ENCODE data around the gene TFB1M. TPM values are rescaled to one million over a fixed set of nuclear protein-coding genes. Genes with fewer than 3 reads are reported as not detected.
"Not testable (repeated sequence)": the region's sequence is repeated elsewhere in the genome, so short reads cannot be mapped to it uniquely, and the experiment has no call there.

TFB1M gene
- total and polyA plus RNA-seq, 2 donors (not counting 3 experiments of a cell fraction or from before 2014, with no cell fraction given), result 12.9 to 35.5 TPM

DNA sequence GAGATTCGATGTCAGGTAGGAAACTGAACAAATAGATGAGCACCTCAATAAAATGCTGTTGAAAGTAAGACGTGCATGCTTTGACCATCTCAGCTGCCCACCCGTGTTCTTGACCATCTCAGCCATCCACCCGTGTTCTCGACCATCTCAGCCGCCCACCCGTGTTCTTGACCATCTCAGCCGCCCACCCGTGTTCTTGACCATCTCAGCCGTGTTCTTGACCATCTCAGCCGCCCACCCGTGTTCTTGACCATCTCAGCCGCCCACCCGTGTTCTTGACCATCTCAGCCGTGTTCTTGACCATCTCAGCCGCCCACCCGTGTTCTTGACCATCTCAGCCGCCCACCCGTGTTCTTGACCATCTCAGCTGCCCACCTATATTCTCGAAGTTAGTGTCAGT, 95.6 kb downstream of the TFB1M start:
- H3K27me3 ChIP-seq (ENCODE audit: control insufficient read depth in 2 of 2, insufficient read depth in 2 of 2, low read length in 2 of 2); CTCF ChIA-PET; H3K79me2 ChIP-seq (ENCODE audit: control insufficient read depth, insufficient read depth, low read length); H2AFZ ChIP-seq (ENCODE audit: low read depth, low read length); DNase-seq (ENCODE audit: low read depth, low spot score); H3K9ac ChIP-seq (replicated peaks; ENCODE audit: extremely low read depth, insufficient read depth, low read length); BruUV-seq (replicated peaks); FAIRE-seq; H4K20me1 ChIP-seq (replicated peaks; ENCODE audit: control insufficient read depth, extremely low read depth, insufficient read depth, low read length); dilution Hi-C loops (cut with MboI; ENCODE audit: extremely low pct_ligation_motif_present, low sequenced_read_pairs); H3K36me3 ChIP-seq (ENCODE audit: control insufficient read depth in 2 of 2, extremely low read depth in 1 of 2, insufficient read depth in 2 of 2, low read length in 2 of 2); H3K4me3 ChIP-seq (replicated peaks in 1 of 3; ENCODE audit: insufficient read depth in 1 of 3, low read depth in 1 of 3, low read length in 3 of 3); H3K4me1 ChIP-seq (ENCODE audit: control insufficient read depth, extremely low read depth, insufficient read depth, low read length); H3K9me3 ChIP-seq (replicated peaks; ENCODE audit: control insufficient read depth, insufficient read depth, low read length); POLR2A ChIA-PET; H3K9me1 ChIP-seq (replicated peaks; ENCODE audit: control insufficient read depth, extremely low read depth, insufficient read depth, low read length); H3K27ac ChIP-seq (ENCODE audit: insufficient read depth, low read depth, low read length); intact Hi-C loops (cut with micrococcal nuclease); H3K4me2 ChIP-seq (ENCODE audit: insufficient read depth, low read length): not testable (repeated sequence)

- Histone ChIP-seq H3K4me2 (ENCODE audit: insufficient read depth, low read length) (no peak overlapping the region), H2AFZ (ENCODE audit: low read depth, low read length) (no peak overlapping the region), H3K4me3 (replicated peaks in 1 of 3; ENCODE audit: insufficient read depth in 1 of 3, low read depth in 1 of 3, low read length in 3 of 3) (no peak overlapping the region), H4K20me1 (replicated peaks; ENCODE audit: control insufficient read depth, extremely low read depth, insufficient read depth, low read length) (no peaks in the 10 kb centered on the region), H3K9ac (replicated peaks; ENCODE audit: extremely low read depth, insufficient read depth, low read length) (no peak overlapping the region), H3K27ac (ENCODE audit: insufficient read depth, low read depth, low read length) (no peak overlapping the region), H3K9me1 (replicated peaks; ENCODE audit: control insufficient read depth, extremely low read depth, insufficient read depth, low read length) (no peaks in the 10 kb centered on the region), H3K27me3 (ENCODE audit: control insufficient read depth in 2 of 2, insufficient read depth in 2 of 2, low read length in 2 of 2) (no peaks in the 10 kb centered on the region), H3K4me1 (ENCODE audit: control insufficient read depth, extremely low read depth, insufficient read depth, low read length) (no peaks in the 10 kb centered on the region), H3K36me3 (ENCODE audit: control insufficient read depth in 2 of 2, extremely low read depth in 1 of 2, insufficient read depth in 2 of 2, low read length in 2 of 2) (no peaks in the 10 kb centered on the region), H3K79me2 (ENCODE audit: control insufficient read depth, insufficient read depth, low read length) (no peaks in the 10 kb centered on the region), H3K9me3 (replicated peaks; ENCODE audit: control insufficient read depth, insufficient read depth, low read length) (no peaks in the 10 kb centered on the region)
- intact Hi-C loops (cut with micrococcal nuclease) (no loop called here), dilution Hi-C loops (cut with MboI; ENCODE audit: extremely low pct_ligation_motif_present, low sequenced_read_pairs) (no loop called here)
- CTCF ChIA-PET, result no interaction called here
- no TSS peak for BruUV-seq (replicated peaks)
- FAIRE-seq (no peak), DNase-seq (ENCODE audit: low read depth, low spot score) (no peak)
- TF ChIP-seq EZH2 (IDR thresholded peaks at IDR 0.05; ENCODE audit: borderline replicate concordance, low read depth, low read length, severe bottlenecking) (no peak), GATA2 (IDR thresholded peaks at IDR 0.05; ENCODE audit: insufficient read depth, insufficient read length, low read depth, low read length) (no peak), POLR2A (IDR thresholded peaks at IDR 0.05; ENCODE audit: low read depth, low read length) (no peak), POLR2AphosphoS5 (IDR thresholded peaks at IDR 0.05; ENCODE audit: insufficient read depth, low read depth, low read length) (no peak), FOS (IDR thresholded peaks at IDR 0.05; ENCODE audit: borderline replicate concordance, insufficient read depth, low read length) (no peak), JUN (IDR thresholded peaks at IDR 0.05; ENCODE audit: borderline replicate concordance, insufficient read depth, insufficient read length, low read depth) (no peak), MYC (IDR thresholded peaks at IDR 0.05; ENCODE audit: low read depth, low read length) (no peak), MAX (IDR thresholded peaks at IDR 0.05; ENCODE audit: insufficient read depth, insufficient read length) (no peak)
- TF ChIP-seq, protein P1, sequence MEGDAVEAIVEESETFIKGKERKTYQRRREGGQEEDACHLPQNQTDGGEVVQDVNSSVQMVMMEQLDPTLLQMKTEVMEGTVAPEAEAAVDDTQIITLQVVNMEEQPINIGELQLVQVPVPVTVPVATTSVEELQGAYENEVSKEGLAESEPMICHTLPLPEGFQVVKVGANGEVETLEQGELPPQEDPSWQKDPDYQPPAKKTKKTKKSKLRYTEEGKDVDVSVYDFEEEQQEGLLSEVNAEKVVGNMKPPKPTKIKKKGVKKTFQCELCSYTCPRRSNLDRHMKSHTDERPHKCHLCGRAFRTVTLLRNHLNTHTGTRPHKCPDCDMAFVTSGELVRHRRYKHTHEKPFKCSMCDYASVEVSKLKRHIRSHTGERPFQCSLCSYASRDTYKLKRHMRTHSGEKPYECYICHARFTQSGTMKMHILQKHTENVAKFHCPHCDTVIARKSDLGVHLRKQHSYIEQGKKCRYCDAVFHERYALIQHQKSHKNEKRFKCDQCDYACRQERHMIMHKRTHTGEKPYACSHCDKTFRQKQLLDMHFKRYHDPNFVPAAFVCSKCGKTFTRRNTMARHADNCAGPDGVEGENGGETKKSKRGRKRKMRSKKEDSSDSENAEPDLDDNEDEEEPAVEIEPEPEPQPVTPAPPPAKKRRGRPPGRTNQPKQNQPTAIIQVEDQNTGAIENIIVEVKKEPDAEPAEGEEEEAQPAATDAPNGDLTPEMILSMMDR (IDR thresholded peaks at IDR 0.05; ENCODE audit: extremely low read depth in 1 of 2, insufficient read depth in 1 of 2, low read depth in 1 of 2, low read length in 2 of 2), result no peak
- POLR2A ChIA-PET, result no interaction called here
These were observed 97.8 kb downstream of the TFB1M start for GRCh38 chr6:155216312-155217046.

Data from endothelial cell of umbilical vein (primary cell).